Measurements from ENCODE around the gene TSPAN15.

DNA sequence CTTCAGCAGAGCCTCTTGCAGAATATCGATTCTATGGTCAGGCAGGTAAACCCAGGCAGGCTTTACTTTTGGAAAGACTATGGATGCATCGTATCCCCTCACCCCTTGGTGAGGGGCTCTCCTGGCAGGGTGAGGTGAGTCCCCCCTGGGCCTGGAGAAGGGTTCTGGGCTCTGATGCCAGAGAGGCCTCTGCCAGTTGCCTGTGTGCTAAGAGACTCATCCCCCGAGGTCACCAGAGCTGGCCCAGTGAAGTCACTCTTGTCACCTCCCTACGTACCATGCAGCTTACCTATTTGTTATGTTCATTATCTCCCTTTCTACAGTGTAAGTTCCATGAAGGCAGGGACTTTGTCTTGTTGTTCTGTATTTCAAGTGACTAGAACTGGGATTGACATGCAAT lies 51.3 kb downstream of the TSPAN15 start:
- TF ChIP-seq CTCF (IDR thresholded peaks at IDR 0.05; ENCODE audit: low read length) = no peak
- TF ChIP-seq EZH2 (IDR thresholded peaks at IDR 0.05; ENCODE audit: borderline replicate concordance, low read length) = no peak
